IMR-90 (cell line): ENCODE measurements around the gene DHX9. TPM values are rescaled to one million over a fixed set of nuclear protein-coding genes. Genes with fewer than 3 reads are reported as not detected.

Source experiments
- ATAC-seq: fragments of 200-7000 bp; cut with Tn5 transposase; 2 replicates; pipeline ENCODE4 v1.9.1; 2020; ENCODE audit warnings: low read depth, mild to moderate bottlenecking, moderate library complexity
- BruUV-seq: library from RNA; stranded (reverse); fragments of 400-500 nt; replicated peaks from 2 replicates; lab custom pipeline; 2021; lab: Mats Ljungman, UMichigan
- CTCF ChIA-PET: fragments of 300-600 bp; formaldehyde crosslinking; extraction: SDS; loops from one replicate; lab custom pipeline; 2021; ENCODE audit warnings: antibody characterized with exemption; lab: Yijun Ruan, JAX
- POLR2A ChIA-PET: fragments of 300-600 bp; sonication (Branson Sonifier 250); formaldehyde crosslinking; loops from one replicate; lab custom pipeline; 2022; ENCODE audit warnings: antibody characterized with exemption; ENCODE audit not compliant: unreplicated experiment; lab: Charles Lee
- DNase-seq: peaks from one replicate; pipeline ENCODE4 v3.0.0; 2013
- H2AFZ ChIP-seq: replicated peaks from 2 replicates; pipeline ENCODE3; 2013; ENCODE audit warnings: low read length, mild to moderate bottlenecking; ENCODE audit not compliant: poor library complexity
- H2AK5ac ChIP-seq: 2 replicates; pipeline ENCODE4 v1.6.1; 2013; ENCODE audit warnings: low read depth, low read length, inconsistent platforms
- H2AK9ac ChIP-seq: replicated peaks from 2 replicates; pipeline ENCODE3; 2013; ENCODE audit warnings: mild to moderate bottlenecking, low read depth, low read length, moderate library complexity; ENCODE audit not compliant: poor library complexity
- H2BK120ac ChIP-seq: 2 replicates; pipeline ENCODE4 v1.6.1; 2013; ENCODE audit warnings: low read depth, low read length, inconsistent platforms
- H2BK15ac ChIP-seq: 3 replicates; pipeline ENCODE4 v1.6.1; 2013; ENCODE audit warnings: low read depth, low read length, inconsistent platforms
- H2BK20ac ChIP-seq: 2 replicates; pipeline ENCODE4 v1.6.1; 2013; ENCODE audit warnings: low read depth, mild to moderate bottlenecking, inconsistent platforms, low read length, moderate library complexity
- H2BK5ac ChIP-seq: 2 replicates; pipeline ENCODE4 v1.6.1; 2013; ENCODE audit warnings: mild to moderate bottlenecking, low read depth, low read length, inconsistent platforms; ENCODE audit not compliant: poor library complexity, severe bottlenecking
- H3K14ac ChIP-seq: replicated peaks from 2 replicates; pipeline ENCODE4 v1.6.1; 2013; ENCODE audit warnings: low read depth, low read length, inconsistent platforms
- H3K18ac ChIP-seq: 2 replicates; pipeline ENCODE4 v1.6.1; 2013; ENCODE audit warnings: low read depth, low read length, control low read depth
- H3K23ac ChIP-seq: 2 replicates; pipeline ENCODE4 v1.6.1; 2013; ENCODE audit warnings: low read depth, low read length, inconsistent platforms
- H3K27ac ChIP-seq: 2 replicates; pipeline ENCODE4 v1.5.1; 2013; ENCODE audit warnings: mild to moderate bottlenecking, control low read depth, low read length; ENCODE audit not compliant: insufficient read depth
- H3K27me3 ChIP-seq: 2 replicates; pipeline ENCODE4 v1.6.1; 2013; ENCODE audit warnings: low read length; ENCODE audit not compliant: control insufficient read depth, insufficient read depth
- H3K36me3 ChIP-seq: 2 replicates; pipeline ENCODE4 v1.6.1; 2013; ENCODE audit warnings: low read length, mixed read lengths; ENCODE audit not compliant: control insufficient read depth, insufficient read depth
- H3K4ac ChIP-seq: 2 replicates; pipeline ENCODE4 v1.6.1; 2013; ENCODE audit warnings: low read depth, low read length, inconsistent platforms
- H3K4me1 ChIP-seq: 2 replicates; pipeline ENCODE4 v1.6.1; 2013; ENCODE audit warnings: low read length, mixed read lengths; ENCODE audit not compliant: control insufficient read depth, insufficient read depth
- H3K4me2 ChIP-seq: 2 replicates; pipeline ENCODE4 v1.6.1; 2013; ENCODE audit warnings: low read depth, mild to moderate bottlenecking, control low read depth, low read length, moderate library complexity
- H3K4me3 ChIP-seq: 2 replicates; pipeline ENCODE4 v1.5.1; 2013; ENCODE audit warnings: low read depth, mild to moderate bottlenecking, control low read depth, low read length, moderate library complexity; ENCODE audit not compliant: insufficient read depth
- H3K56ac ChIP-seq: 2 replicates; pipeline ENCODE4 v1.6.1; 2013; ENCODE audit warnings: low read length, inconsistent platforms; ENCODE audit not compliant: insufficient read depth; ENCODE audit errors: extremely low read depth
- H3K79me1 ChIP-seq, 2 experiments: 2 replicates each; pipeline ENCODE4 v1.6.1; 2013; ENCODE audit warnings: low read length in 2 of 2, inconsistent platforms in 1 of 2, low read depth in 1 of 2
- H3K9ac ChIP-seq: 2 replicates; pipeline ENCODE4 v1.6.1; 2013; ENCODE audit warnings: low read depth, low read length, control low read depth
- H3K9me1 ChIP-seq: 2 replicates; pipeline ENCODE4 v1.6.1; 2013; ENCODE audit warnings: low read length, inconsistent platforms; ENCODE audit not compliant: insufficient read depth
- H3K9me3 ChIP-seq: 2 replicates; pipeline ENCODE4 v1.6.1; 2013; ENCODE audit warnings: low read length; ENCODE audit not compliant: control insufficient read depth, insufficient read depth
- H4K20me1 ChIP-seq: 2 replicates; pipeline ENCODE4 v1.6.1; 2013; ENCODE audit warnings: low read length, inconsistent platforms; ENCODE audit not compliant: insufficient read depth
- H4K5ac ChIP-seq: 2 replicates; pipeline ENCODE4 v1.6.1; 2013; ENCODE audit warnings: mild to moderate bottlenecking, low read depth, low read length, control low read depth
- H4K8ac ChIP-seq, 2 experiments: 2 replicates each; pipeline ENCODE4 v1.6.1; 2013; ENCODE audit warnings: low read depth in 2 of 2, low read length in 2 of 2, control low read depth in 1 of 2, inconsistent platforms in 1 of 2
- H4K91ac ChIP-seq: 2 replicates; pipeline ENCODE4 v1.6.1; 2013; ENCODE audit warnings: low read depth, low read length, inconsistent platforms; ENCODE audit not compliant: insufficient read depth
- BHLHE40 ChIP-seq: fragments of 150-350 bp; IDR thresholded peaks from 2 replicates; pipeline ENCODE4 v1.6.1; 2016; ENCODE audit warnings: mild to moderate bottlenecking, low read depth, low read length
- RCOR1 ChIP-seq: IDR thresholded peaks from 2 replicates; pipeline ENCODE4 v1.6.1; 2012; ENCODE audit warnings: mild to moderate bottlenecking, low read length, improper control_type of control experiment; ENCODE audit not compliant: insufficient replicate concordance
- RFX5 ChIP-seq: IDR thresholded peaks from 2 replicates; pipeline ENCODE4 v1.8.0; 2012; ENCODE audit warnings: low read depth, mild to moderate bottlenecking, low read length, moderate library complexity
- SMC3 ChIP-seq: fragments of 150-350 bp; IDR thresholded peaks from 2 replicates; pipeline ENCODE4 v1.6.1; 2016; ENCODE audit warnings: low read depth, mild to moderate bottlenecking, antibody characterized with exemption, low read length, moderate library complexity
- WGBS, 2 experiments: methylation state at CpG; one replicate each; pipeline versions ENCODE4 v1.1.5 to v1.1.7; 2013; ENCODE audit warnings: missing lambda C conversion rate in 2 of 2; ENCODE audit not compliant: insufficient read length in 1 of 2; ENCODE audit errors: extremely low coverage in 2 of 2; 5-methylcytosine and 5-hydroxymethylcytosine counted together
- dilution Hi-C: fragments of 300-500 bp; cut with HindIII; formaldehyde crosslinking; loops from one replicate; pipeline ENCODE4 v1.14.3; 2018; ENCODE audit warnings: low sequenced_read_pairs; ENCODE audit not compliant: unreplicated experiment
- in situ Hi-C: fragments of 300-500 bp; cut with MboI; formaldehyde crosslinking; loops from 3 replicates; pipeline ENCODE4 v1.14.3; 2019; ENCODE audit warnings: low sequenced_read_pairs, inconsistent platforms, mixed read lengths
- intact Hi-C: fragments of 100-400 bp; cut with micrococcal nuclease; formaldehyde crosslinking; loops from 2 replicates; pipeline ENCODE4 v1.10.0; 2022
- polyA plus RNA-seq, 3 experiments: library from polyadenylated mRNA; depleted of rRNA; stranded (reverse); fragments of >200 nt; gene quantifications; 2 replicates each; pipeline ENCODE4 v1.2.3, GENCODE V29; 2012; ENCODE audit warnings: low replicate concordance in 1 of 3
- total RNA-seq: library from RNA; depleted of rRNA; stranded (reverse); fragments of >200 nt; gene quantifications from 2 replicates; pipeline ENCODE4 v1.2.3, GENCODE V29; 2012

Gene DHX9
- total and polyA plus RNA-seq, 2 of the 4 experiments (the other 2 are of a cell fraction): 119 to 211 TPM

DNA sequence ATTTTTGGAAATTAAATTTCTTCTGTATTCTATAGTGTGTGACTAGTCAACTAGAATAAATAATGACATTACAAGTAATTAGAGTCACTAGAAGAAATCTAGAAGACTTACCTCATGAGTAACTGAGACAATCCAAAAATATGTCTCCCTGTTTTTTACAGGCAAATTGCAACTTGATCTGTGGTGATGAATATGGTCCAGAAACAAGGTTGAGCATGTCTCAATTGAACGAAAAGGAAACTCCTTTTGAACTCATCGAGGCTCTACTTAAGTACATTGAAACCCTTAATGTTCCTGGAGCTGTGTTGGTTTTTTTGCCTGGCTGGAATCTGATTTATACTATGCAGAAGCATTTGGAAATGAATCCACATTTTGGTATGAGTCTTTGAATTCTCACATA, 36.7 kb downstream of the DHX9 start:
- Histone ChIP-seq H3K9me3 (no peaks in the 10 kb centered on the region), H3K27me3 (no peaks in the 10 kb centered on the region), H3K27ac (no peak overlapping the region), H2BK20ac (no peak overlapping the region), H3K23ac (no peak overlapping the region), H2AK9ac (no peak overlapping the region), H3K4me3 (no peak overlapping the region), H3K9me1 (no peaks in the 10 kb centered on the region; the same call in none of the 2 replicates), H4K5ac (no peak overlapping the region), H4K8ac (no peak overlapping the region), H2AK5ac (no peak overlapping the region), H3K14ac (no peak overlapping the region), H3K4me1 (no peaks in the 10 kb centered on the region), H2BK15ac (no peak overlapping the region), H3K56ac (no peak overlapping the region), H3K36me3 (peaks cover 53% of the 10 kb centered on the region), H3K9ac (no peak overlapping the region), H4K20me1 (peaks cover 10% of the 10 kb centered on the region; the same call in 1 of the 2 replicates), H3K4ac (no peak overlapping the region), H2BK120ac (no peak overlapping the region), H3K79me1 (peaks cover 21 to 24% of the 10 kb centered on the region in 2 experiments), H2AFZ (no peak overlapping the region), H3K4me2 (no peak overlapping the region), H3K18ac (no peak overlapping the region), H4K91ac (no peak overlapping the region), H2BK5ac (no peak overlapping the region)
- intact Hi-C loops (no loop called here), dilution Hi-C loops (no loop called here), in situ Hi-C loops (loop anchor here (25.0 kb wide), 1 partner anchor 1836 kb away; no protein-coding TSS in a partner anchor)
- WGBS, 2 experiments: no CpG with 5 or more reads among the region's 2 CpGs
- TF ChIP-seq RFX5 (no peak), BHLHE40 (no peak), SMC3 (no peak), RCOR1 (no peak)
- POLR2A ChIA-PET: no interaction called here
- BruUV-seq: no TSS peak
- CTCF ChIA-PET: no interaction called here
- no peak for ATAC-seq
- no peak for DNase-seq
